NCI-H1436 treated with DMSO at 0.1 percent for 48 hours (cell line): Measurements from ENCODE around the gene DGCR8.

Experiments used
- DNase-seq: peaks from one replicate; lab custom pipeline; 2025; lab: John Stamatoyannopoulos, UW

The DGCR8 gene

DNA sequence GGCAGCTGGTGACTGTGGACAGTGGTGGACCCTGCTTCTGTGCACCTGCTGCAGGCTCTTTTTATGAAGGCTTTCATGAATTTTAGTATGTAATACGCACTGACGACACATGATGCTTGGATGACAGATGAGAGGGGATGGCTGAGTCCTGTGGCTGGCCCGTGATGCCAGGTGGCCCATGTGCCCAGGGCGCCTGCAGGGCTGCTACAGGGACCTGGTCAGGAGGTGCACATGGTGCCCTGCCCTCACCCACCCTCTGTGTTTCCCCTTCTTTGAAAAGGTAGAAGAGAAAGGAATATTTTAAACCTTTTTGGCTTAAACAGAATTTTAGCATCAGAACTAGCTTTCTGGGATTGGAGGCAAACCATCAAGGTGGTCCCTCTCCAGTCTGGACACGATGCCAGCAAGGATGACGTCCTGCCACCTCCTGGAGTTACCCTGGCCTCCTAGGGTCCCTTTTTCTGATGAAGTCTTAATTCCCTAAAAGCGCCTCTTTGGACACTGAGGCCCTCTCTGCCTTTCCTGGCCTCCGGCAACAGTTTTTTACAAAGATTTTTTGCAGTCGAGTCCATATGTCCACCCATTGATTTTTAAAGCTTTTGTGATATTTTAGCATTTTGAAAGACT is 30.4 kb downstream of the DGCR8 start:
- DNase-seq, result no peak

DNA sequence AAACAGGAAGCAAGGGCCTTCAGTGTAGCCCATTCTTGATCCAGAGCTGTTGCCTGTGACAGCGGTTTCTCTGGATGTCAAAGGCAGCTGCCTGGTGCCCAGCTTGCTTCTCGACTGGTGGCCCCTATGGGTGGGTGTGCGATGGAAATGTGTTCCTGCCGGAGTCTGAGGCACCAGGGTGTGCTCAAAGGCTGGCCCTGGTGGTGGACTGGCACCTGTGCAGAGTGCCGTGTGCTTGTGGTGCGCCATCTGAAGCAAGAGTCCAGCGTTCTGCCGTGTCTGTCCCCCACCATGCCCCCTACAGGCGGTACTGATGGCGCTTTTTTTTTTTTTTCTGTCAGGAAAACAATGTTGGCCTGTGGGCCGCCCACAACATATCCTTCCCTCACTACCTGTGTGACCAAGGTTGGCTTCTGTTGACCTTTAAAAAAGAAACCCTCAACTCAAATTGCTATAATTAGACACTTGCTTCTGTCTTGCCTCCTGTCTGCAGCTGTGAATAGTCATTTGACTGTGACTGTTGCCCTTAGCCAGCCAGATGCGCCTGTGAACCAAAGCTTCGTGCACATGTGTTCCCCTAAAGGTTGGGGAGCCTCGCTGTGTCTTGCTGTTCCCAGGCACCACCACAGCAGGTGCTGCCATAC is 31.1 kb downstream of the DGCR8 start:
- DNase-seq, result no peak

DNA sequence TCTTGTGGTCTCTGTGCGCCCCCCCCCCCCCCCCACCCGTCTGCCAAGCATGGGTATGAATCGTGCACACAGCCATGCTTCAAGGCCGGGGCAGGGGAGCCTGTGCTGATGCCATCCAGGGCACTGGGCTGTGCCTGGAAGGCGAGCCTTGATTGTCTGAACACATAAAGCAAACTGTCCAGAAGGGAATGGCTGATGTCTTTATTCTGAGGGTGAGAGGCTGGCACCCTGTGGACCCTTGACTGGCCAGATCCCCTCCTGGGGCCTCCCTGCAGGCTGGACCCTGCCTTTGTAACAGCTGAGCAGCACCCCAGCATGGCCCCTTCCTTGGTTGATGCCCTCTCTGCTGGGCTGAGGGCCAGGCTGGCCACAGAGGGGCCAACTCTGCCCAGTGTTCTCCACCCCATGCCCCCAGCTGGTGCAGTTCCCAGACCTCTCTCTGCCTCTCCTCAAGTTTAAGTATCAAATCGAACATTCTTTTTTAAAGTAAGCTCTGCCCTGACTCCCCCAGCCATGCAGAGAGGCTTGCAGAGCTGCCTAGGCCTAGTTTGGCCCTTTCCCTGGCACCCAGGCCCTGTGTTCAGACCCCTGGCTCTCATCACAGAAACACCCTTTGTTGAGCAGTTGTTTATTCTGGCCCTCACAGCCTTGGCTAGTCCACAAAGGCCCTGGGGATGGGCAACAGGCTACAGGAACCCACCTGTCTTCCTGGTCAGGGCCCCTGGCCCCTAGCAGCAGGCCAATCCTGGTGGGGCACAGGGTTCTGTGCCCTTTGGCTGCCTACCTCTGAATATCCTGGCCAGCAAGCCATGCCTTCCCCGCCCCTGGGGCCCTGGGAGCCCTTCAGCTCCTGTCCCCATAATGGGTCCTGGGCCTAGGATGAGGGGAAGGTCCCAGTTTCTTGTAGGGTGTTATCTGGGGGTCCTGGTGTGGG is 31.9 kb downstream of the DGCR8 start:
- DNase-seq, result no peak

DNA sequence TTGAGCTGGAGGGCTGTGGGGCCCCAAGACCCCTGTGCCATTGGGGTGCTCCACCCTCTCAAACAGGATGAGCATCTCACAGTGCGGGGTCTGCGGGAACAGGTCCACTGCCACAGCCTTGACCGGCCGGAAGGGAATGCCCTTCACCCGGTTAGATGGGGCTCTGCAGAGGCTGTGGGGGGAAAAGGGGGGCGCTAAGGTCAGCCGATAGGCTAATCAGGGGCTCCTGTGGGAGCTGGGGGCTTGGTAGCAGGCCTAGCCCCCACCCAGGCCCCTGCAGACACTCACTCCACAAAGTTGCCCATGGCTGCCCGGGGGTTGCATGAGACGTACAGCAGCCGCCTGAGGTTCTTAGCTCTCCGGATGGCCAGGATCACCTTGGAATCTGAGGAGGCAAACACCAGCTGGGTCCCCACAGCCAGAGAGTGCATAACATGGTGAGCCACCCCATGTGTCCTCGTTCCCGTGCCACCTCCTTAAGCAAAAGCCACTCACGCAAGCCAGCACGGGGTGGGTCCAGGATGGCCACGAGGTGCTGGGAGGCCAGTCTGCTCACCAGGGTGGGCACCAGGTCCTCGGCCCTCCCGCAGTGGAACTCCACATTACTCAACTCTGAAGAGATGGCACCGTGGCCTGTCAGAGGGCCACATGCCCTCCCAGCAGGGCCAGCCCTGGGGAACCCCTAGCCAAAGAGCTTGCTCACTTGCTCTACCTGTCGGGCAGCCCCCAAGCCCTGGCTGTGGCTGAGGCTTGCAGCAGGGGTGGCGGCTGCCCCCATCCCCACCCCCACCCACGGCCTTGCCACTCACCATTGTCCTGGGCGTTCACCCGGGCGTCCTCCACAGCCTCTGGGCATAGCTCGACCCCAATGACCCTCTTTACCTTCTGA is 32.8 kb downstream of the DGCR8 start:
- no peak for DNase-seq

DNA sequence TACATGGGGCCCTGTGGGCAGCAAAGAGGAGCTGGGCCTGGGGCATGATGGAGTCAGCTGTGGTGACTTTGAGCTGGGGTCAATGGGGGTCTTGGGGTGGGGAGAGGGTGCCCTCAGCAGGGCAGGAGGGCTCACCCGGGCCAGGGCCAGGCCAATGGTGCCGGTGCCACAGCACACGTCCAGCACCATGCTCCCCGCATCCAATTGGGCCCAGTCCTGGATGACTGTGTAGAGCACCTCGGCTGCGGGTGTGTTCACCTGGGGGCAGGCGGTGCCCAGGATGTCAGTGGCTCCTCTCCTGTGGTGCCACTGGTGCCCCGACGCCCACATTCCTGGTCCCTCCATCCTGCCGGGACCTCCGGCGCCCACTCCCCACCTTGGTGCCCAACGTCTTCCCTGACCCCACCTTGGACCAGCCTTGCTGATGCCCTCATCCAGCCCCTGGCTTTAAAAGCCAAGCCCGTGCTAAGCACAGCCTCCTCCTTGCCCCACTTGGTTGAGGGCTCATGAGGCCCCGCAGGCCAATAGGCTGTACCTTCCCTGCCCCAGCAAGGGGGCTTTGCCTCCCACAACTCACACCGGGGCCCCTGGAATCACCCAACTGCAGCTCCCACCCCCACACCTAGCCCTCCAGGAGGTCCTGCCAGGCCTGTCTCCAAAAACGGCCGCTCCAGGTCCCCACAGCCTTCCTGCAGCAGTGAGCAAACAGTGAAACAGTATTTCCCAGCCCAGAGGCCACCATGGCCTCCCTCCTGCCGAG is 33.7 kb downstream of the DGCR8 start:
- DNase-seq, result no peak

DNA sequence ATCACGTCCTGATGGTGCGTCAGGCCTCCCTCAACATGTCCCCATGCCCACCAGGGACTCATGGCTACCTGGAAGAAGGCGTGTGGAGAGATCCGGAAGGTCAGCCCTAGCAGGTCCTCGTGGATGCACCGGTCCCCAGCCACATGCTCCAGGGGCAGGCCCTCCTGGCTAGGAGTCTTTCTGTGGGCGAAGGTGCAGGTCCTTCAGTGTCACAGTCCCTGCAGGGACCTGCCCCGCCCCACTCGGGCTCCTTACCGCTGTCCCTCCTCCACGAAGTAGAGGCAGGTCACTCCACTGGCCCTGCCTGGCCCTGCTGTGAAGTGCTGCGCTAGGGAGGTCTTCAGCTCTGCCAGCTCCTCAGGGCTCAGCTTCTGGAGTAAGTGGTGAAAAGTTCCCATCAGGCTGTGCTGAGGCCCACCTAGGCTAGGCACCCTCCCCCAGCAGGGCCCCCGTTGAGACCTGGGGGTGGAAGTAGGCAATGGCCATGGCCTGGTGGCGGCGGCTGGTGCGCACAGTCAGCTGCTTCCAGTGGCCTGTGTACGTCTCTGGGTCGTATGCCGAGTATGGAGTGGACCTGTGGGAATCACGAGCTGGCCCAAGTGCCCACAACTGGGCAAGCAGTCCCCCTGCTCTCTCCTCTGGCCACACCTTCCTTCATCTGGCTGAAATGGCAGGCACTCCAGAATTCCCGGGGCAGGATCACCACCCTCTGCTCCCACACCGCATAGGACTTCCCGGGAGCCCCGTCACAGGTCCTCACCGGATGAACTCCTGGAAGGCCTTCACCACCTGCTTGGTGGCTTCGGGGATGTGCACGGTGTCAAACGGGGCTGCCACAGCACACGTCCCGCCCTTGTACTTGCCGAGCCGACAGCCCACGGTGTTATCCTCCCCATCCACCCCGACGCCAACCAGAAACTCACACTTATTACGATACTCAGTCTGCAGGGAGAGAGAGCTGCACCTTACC is 34.8 kb downstream of the DGCR8 start:
- no peak for DNase-seq

DNA sequence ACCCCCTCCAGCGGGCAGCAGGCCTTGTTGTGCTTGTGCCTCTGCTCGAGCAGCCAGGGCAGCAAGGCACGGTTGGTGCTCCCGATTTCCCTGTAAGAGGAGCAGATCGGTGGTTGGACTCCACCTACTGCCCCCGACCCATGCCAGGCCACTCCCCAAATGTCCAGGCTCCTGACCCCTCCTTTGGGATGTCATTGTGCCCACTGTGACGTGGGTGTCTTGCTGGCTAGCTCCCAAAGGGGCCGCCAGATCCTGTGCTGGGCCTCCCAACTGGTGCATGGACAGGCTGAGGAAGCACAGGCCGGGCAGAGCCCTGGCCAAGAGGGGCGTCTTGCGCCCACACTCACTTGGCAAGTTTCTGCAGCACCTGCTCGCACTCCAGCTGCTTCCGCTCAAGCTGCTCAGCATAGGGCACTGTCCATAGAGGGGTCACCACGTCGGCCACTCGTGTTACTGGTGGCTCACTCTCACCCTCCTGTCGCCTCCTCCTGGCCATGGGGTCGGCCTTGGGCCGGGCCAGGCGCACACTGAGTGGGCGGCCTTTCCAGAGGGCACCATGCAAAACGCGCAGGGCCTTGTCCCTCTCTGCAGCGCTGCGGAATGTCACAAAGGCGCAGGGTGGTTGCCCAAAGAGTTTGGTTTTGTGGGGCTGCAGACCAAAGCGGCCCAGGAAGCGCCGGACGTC is 35.8 kb downstream of the DGCR8 start, which contains the start of gene RANBP1:
Gene RANBP1 (plus strand): TSS at position 414 of the 685 bp plus-strand sequence. CDS start 81 bp downstream, at position 495.
- DNase-seq, result no peak

DNA sequence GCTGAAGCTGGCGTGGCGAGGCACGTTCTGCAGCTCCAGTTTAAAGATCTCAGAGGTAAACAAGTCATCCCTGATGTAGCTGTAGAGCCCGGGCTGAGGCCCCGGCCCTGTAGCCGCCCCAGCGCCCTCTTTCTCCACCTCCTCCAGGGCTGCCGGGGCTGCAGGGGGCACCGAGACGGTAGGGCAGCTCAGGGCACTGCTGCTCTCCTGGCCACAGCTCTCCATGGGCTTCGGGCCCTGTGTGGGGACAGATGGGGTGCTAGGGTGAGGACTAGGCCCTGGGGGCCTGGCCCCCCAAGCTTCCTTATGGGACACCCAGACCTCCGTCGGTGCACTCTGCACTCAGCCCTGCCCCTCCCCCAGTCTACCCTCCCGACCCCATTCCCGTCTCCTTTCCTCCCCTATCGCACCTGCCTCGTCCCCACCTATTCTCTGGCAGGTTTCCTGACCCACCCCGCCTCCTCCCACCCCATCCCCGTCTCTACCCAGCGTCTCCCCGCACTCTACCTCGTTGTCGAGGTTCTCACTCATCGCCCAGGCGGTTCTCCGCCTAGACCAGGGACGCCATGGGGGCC is 36.4 kb downstream of the DGCR8 start:
- no peak for DNase-seq

DNA sequence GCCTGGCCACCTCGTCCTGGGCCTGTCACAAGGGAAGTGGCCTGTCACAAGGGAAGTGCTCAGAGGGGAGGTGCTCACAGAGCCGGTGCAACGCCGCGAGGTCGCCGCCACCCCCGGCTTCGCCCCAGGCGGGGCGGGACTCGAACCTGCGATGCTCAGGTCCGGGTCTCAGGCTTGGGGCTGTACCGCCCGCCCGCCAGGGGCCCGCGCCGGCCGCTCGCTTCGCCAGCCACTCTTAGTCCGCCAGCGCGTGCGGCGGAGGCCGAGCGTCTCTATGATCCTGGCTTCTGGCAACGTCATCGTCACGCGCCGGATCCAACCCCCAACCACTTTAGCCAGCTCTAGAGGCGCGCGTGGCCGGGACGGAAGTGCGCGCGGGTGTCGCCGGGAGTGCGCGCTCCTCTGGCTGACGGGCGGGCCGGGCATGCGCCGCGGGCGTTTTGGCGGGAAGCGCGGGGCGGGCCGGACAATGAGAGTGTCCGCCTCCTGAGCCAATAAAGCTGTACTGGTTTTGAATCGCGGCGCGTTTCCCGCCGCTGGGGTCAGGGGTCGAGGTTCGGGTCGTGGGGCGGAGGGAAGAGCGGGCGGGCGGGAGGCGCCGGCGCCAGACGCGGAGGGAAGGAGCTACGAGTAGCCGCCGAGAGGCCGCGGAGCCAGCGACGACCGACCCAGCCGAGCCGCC is 37.1 kb downstream of the DGCR8 start, which contains the start of gene TRMT2A:
Gene TRMT2A (minus strand): TSS at position 276 of the 682 bp plus-strand sequence. CDS start 320 bp downstream, outside the sequence.
- peak; percentile 94 for DNase-seq

DNA sequence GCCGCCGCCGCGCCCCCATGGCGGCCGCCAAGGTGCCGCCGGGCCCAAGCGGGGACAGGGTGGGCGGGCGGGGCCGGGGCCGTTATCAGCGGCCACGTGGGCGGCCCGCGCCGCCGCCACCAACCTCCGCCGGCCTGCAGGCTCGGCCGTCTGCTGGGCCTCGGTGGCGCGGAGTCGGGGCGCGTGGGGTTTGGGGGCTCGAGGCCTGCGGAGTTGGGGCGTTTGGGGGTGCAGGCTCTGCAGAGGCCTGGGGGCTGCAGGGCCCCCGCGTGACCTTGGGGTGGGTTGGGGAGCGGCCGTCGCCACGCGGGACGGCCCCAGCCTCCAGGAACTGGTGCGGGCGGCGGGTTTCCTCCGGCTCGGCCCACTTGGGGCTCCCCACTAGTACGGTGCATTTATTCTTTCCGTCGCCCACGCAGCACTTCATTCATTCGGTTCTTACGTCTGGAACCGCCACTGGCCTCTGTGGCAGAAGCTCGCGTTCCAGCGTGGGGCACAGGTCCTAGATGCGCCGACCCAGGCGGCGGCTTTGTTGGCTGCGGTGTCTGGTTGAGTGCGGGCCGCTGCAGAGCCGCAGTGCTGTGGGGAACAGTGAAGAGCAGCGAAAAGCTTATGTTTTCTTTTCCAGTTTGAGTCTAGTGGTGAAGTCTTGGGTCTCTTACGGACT is 37.7 kb downstream of the DGCR8 start:
- DNase-seq, result no peak

DNA sequence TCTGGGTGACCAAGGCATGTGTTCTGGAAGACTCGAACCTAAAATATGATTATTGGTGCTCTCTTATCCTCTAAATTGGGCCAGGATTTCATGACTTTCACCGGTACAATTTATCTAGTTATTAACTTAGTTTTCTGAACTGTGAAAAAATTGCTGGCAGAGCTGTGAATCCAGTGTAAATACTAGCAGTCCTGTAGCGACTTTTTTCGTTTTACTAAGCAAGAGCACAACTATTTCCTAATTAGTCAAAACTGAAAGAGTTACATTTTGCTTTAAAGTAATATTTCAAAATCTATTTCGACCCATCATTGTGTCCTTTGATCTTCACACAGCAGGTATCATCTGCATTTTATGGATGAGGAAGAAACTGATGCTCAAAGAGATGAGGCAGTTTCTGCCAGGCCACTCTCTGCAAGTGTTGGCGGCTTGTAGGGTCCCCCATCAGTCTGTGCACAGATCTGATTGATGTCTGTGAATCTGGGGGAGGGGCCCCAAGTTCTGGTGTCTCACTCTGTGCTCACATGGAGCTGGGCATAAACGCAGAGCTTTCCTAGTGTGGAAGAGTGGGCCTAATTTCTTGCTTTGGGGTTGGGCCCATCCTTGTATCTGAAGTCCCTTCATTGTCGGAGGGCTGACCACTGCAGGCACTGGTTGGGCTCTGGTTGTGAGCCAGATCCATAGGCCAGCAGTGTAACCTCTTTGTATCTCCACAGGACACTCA is 38.4 kb downstream of the DGCR8 start:
- no peak for DNase-seq

DNA sequence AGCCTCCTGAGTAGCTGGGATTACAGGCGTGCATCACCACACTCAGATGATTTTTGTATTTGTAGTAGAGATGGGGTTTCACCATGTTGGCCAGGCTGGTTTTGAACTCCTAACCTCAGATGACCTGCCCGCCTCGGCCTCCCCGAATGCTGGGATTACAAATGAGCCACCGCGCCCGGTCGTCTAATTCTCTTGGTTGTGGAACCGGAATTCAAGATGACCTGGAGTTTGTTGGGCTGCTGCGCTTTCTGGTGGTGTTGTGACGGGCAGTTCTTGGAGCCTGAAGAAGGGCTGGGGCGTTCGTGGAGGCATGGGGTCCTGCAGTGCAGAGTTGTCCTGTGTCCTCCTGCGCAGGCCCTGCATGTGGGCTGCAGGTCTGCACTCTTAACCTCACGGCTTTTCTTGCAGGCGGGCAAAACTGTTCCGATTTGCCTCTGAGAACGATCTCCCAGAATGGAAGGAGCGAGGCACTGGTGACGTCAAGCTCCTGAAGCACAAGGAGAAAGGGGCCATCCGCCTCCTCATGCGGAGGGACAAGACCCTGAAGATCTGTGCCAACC is 41.9 kb downstream of the DGCR8 start:
- DNase-seq, result no peak

DNA sequence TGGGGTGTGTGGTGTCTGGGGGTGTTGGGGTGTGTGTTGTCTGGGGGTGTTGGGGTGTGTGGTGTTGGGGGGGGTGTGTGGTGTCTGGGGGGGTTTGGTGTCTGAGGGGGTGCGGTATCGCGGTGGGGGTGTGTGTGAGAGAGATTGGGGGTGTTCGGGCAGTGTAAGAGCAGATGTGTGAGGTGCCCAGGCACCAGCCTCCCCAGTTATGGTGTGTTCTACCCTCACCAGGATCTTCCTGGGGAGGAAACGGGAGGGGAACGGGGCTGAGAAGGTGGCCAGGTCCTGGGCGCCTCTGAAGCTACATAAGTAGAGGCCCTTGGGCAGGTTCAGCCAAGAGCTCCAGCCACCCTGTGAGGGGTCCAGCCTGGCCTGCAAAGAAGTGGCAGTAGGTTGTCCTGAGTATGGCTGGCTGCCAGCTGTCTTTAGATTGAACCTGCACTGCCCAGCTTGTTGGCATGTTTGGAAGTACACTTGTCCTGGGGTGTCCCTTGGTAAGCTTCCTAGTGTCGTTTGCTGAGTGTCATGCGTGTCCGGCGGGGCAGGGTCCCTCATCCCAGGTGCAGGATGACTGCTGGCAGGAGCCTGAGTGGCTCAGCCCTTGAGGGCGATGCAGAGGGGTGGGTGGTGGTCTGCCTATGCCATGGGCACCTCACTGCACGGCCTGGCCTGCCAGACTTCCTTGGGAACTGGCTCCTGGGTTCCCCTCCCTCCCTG is 43.5 kb downstream of the DGCR8 start:
- no peak for DNase-seq

DNA sequence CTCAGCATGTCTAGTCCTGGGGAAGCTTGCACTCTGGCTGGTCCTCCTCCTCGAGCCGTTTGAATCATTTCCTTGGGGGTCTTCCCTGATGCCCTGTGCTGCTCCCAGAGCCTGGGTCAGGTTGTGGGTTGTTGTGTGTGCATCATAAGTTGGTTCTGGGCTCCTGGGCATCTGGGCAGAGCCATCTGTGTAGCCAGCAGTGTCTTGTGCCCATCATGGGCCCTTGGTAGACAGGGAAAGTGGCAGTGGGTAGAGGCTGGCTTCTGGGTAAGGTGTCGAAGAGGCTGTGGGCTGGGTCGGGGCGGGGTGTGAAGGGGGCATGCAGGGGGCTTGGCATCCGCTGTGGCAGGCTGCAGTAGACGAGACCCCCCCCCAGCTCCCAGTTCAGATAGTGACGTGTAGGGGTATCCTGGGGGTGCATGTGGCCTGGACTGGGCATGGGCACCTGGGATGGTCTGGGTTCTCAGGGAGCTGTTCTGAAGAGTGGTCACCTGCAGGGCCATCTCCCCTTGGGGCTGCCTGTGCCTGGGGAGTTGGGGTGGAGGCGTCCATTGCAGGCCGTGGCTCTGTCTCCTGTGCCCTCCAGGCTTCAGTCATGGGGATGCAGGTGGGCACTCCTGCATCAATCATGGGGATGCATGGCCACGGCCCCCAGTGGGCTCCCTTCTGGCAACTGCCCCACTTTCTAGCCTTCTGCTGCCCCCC is 44.2 kb downstream of the DGCR8 start:
- no peak for DNase-seq
